ENCODE measurements around the gene PPIG. TPM values are rescaled to one million over a fixed set of nuclear protein-coding genes. Genes with fewer than 3 reads are reported as not detected.

Gene PPIG
- total and polyA plus RNA-seq, 9 of the 15 experiments (the other 6 are each of a cell fraction or from before 2014, with no cell fraction given), result 52.5 to 166 (median 124) TPM

GRCh38 chr2:169664978-169665930 lies 81.1 kb downstream of the PPIG start (continued):
- TF ChIP-seq MNT (conservative IDR thresholded peaks at IDR 0.05) (peak in 1 of 2 experiments; percentile 56; a peak in 2 of 4 replicates), ARID4B (CRISPR knock-in tag; IDR thresholded peaks at IDR 0.05) (no peak), XRCC5 (IDR thresholded peaks at IDR 0.05; ENCODE audit: low read depth, low read length) (no peak), POU5F1 (IDR thresholded peaks at IDR 0.05; ENCODE audit: borderline replicate concordance, low read depth, low read length, partially characterized antibody) (no peak), ZNF277 (CRISPR knock-in tag; IDR thresholded peaks at IDR 0.05; ENCODE audit: borderline replicate concordance) (no peak), MTA3 (IDR thresholded peaks at IDR 0.05; ENCODE audit: borderline replicate concordance) (no peak; the same call in 1 of the 2 replicates), RBM39 (optimal IDR thresholded peaks at IDR 0.05; ENCODE audit: low read depth, low read length) (no peak), MIER1 (IDR thresholded peaks at IDR 0.05; ENCODE audit: low read depth) (no peak), ZNF655 (CRISPR knock-in tag; IDR thresholded peaks at IDR 0.05) (no peak), ESRRA (IDR thresholded peaks at IDR 0.05; ENCODE audit: borderline replicate concordance, low read depth) (no peak; the same call in 1 of the 2 replicates), TRIM24 (IDR thresholded peaks at IDR 0.05) (peak in 1 of 2 experiments; percentile 80; a peak in 1 of 4 replicates), ZNF431 (CRISPR knock-in tag; IDR thresholded peaks at IDR 0.05) (no peak; the same call in 1 of the 2 replicates), ZNF175 (CRISPR knock-in tag; IDR thresholded peaks at IDR 0.05; ENCODE audit: low read depth) (peak; percentile 62; the same call in 1 of the 2 replicates), ZNF280A (IDR thresholded peaks at IDR 0.05; ENCODE audit: low read depth, partially characterized antibody) (no peak), CBX2 (IDR thresholded peaks at IDR 0.05; ENCODE audit: insufficient read depth, low read length, poor library complexity, severe bottlenecking) (no peak)
